Keratinocyte (primary cell): ENCODE results near the gene TXNL4A. TPM values are rescaled to one million over a fixed set of nuclear protein-coding genes. Genes with fewer than 3 reads are reported as not detected.

Experiments used
- DNase-seq: peaks from one replicate; pipeline ENCODE4 v3.0.0-alpha.2; 2011; ENCODE audit warnings: low read depth, missing footprints, low spot score
- FAIRE-seq: peaks from 2 replicates; lab custom pipeline; 2011; peaks lifted over from hg19 to GRCh38; lab: Jason Lieb, UNC
- H2AFZ ChIP-seq: 2 replicates; pipeline ENCODE4 v1.6.0; 2012; ENCODE audit warnings: low read length, control low read depth, inconsistent platforms; ENCODE audit not compliant: control insufficient read depth
- H3K27ac ChIP-seq: 2 replicates; pipeline ENCODE4 v1.5.1; 2011; ENCODE audit warnings: low read length; ENCODE audit not compliant: control insufficient read depth, insufficient read depth
- H3K27me3 ChIP-seq: 3 replicates; pipeline ENCODE4 v1.6.0; 2011; ENCODE audit warnings: low read length; ENCODE audit not compliant: control insufficient read depth, insufficient read depth; ENCODE audit errors: extremely low read depth
- H3K36me3 ChIP-seq, 2 experiments: 2 replicates in 1 of 2; 3 replicates in 1 of 2; pipeline ENCODE4 v1.5.1; 2011; ENCODE audit warnings: low read length in 2 of 2, mild to moderate bottlenecking in 1 of 2; ENCODE audit not compliant: control insufficient read depth in 2 of 2, insufficient read depth in 2 of 2; ENCODE audit errors: extremely low read depth in 1 of 2
- H3K4me1 ChIP-seq: 3 replicates; pipeline ENCODE4 v1.5.1; 2011; ENCODE audit warnings: low read length; ENCODE audit not compliant: control insufficient read depth, insufficient read depth; ENCODE audit errors: extremely low read depth
- H3K4me2 ChIP-seq: 3 replicates; pipeline ENCODE4 v1.6.0; 2011; ENCODE audit warnings: low read depth, low read length; ENCODE audit not compliant: control insufficient read depth, insufficient read depth; ENCODE audit errors: extremely low read depth
- H3K4me3 ChIP-seq, 3 experiments: fragments of 200-600 bp in 1 of 3; sonication (generic) in 1 of 3; 2 replicates in 2 of 3; 3 replicates in 1 of 3; pipeline ENCODE4 v1.5.1; 2011 to 2016; ENCODE audit warnings: low read length in 3 of 3, mild to moderate bottlenecking in 3 of 3, control low read depth in 2 of 3, inconsistent platforms in 1 of 3, low read depth in 1 of 3, mixed read lengths in 1 of 3, mixed run types in 1 of 3, moderate library complexity in 1 of 3; ENCODE audit not compliant: control insufficient read depth in 2 of 3, insufficient read depth in 2 of 3; ENCODE audit errors: extremely low read depth in 1 of 3
- H3K79me2 ChIP-seq: 2 replicates; pipeline ENCODE4 v1.6.0; 2012; ENCODE audit warnings: low read length; ENCODE audit not compliant: control insufficient read depth, insufficient read depth
- H3K9ac ChIP-seq: 3 replicates; pipeline ENCODE4 v1.6.0; 2011; ENCODE audit warnings: low read length; ENCODE audit not compliant: control insufficient read depth, insufficient read depth; ENCODE audit errors: extremely low read depth
- H3K9me1 ChIP-seq: 3 replicates; pipeline ENCODE4 v1.6.0; 2011; ENCODE audit warnings: low read length; ENCODE audit not compliant: control insufficient read depth, insufficient read depth; ENCODE audit errors: extremely low read depth
- H3K9me3 ChIP-seq: 2 replicates; pipeline ENCODE4 v1.5.1; 2012; ENCODE audit warnings: low read depth, low read length; ENCODE audit not compliant: control insufficient read depth
- H4K20me1 ChIP-seq: 3 replicates; pipeline ENCODE4 v1.6.0; 2011; ENCODE audit warnings: low read length; ENCODE audit not compliant: control insufficient read depth, insufficient read depth; ENCODE audit errors: extremely low read depth
- EZH2 ChIP-seq: IDR thresholded peaks from one replicate; pipeline ENCODE4 v1.6.1; 2012; ENCODE audit warnings: inconsistent platforms, mild to moderate bottlenecking, low read length, moderate library complexity
- dilution Hi-C: fragments of 300-500 bp; cut with MboI; formaldehyde crosslinking; loops from one replicate; pipeline ENCODE4 v1.7.0; 2020; ENCODE audit warnings: low sequenced_read_pairs; ENCODE audit not compliant: extremely low pct_ligation_motif_present
- polyA plus RNA-seq, 5 experiments: library from polyadenylated mRNA; depleted of rRNA in 3 of 5; stranded (reverse) in 3 of 5; stranded (forward) in 1 of 5; unstranded in 1 of 5; fragments of >200 nt; gene quantifications; 1 replicate in 1 of 5; 2 replicates in 3 of 5; 3 replicates in 1 of 5; pipeline versions ENCODE4 v1.2.1 to v1.2.3, GENCODE V29; 2011 to 2012; ENCODE audit warnings: missing spikeins in 2 of 5, low read depth in 1 of 5, low replicate concordance in 1 of 5
- TF ChIP-seq, protein P1 (sequence below), 3 experiments: IDR thresholded peaks in 1 of 3; conservative IDR thresholded peaks in 1 of 3; optimal IDR thresholded peaks in 1 of 3; 2 replicates in 2 of 3; 3 replicates in 1 of 3; pipeline versions ENCODE3 to v1.5.1; 2011; ENCODE audit warnings: low read length in 3 of 3, mild to moderate bottlenecking in 3 of 3, moderate library complexity in 2 of 3, control low read depth in 1 of 3, inconsistent platforms in 1 of 3; ENCODE audit not compliant: insufficient read depth in 2 of 3; ENCODE audit errors: extremely low read depth in 1 of 3

TXNL4A gene
- polyA plus RNA-seq, 1 donor (not counting 4 experiments of a cell fraction or from before 2014, with no cell fraction given), result 142 TPM

DNA sequence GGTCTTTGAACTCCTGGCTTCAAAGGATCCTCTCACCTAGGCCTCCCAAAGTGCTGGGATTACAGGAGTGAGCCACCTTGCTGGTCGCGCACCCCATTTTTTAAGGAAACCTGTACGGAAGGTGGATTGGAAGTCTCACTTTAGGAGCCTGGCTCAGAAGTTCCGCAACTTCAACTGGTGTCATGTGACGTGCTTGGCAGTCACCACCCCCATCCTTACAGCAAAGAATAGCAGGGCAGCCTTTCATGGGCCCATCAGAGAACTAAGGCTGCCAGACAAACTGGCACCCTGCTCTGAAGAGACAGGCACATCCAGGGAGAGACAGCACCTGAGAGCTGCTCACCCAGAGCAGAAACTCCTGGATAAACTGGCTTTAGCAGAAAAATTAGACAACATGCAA is 33.6 kb downstream of the TXNL4A start:
- dilution Hi-C loops, result no loop called here
- TF ChIP-seq, protein P1, sequence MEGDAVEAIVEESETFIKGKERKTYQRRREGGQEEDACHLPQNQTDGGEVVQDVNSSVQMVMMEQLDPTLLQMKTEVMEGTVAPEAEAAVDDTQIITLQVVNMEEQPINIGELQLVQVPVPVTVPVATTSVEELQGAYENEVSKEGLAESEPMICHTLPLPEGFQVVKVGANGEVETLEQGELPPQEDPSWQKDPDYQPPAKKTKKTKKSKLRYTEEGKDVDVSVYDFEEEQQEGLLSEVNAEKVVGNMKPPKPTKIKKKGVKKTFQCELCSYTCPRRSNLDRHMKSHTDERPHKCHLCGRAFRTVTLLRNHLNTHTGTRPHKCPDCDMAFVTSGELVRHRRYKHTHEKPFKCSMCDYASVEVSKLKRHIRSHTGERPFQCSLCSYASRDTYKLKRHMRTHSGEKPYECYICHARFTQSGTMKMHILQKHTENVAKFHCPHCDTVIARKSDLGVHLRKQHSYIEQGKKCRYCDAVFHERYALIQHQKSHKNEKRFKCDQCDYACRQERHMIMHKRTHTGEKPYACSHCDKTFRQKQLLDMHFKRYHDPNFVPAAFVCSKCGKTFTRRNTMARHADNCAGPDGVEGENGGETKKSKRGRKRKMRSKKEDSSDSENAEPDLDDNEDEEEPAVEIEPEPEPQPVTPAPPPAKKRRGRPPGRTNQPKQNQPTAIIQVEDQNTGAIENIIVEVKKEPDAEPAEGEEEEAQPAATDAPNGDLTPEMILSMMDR (optimal IDR thresholded peaks at IDR 0.05 in 1 of 3, IDR thresholded peaks at IDR 0.05 in 1 of 3, conservative IDR thresholded peaks at IDR 0.05 in 1 of 3; ENCODE audit: extremely low read depth in 1 of 3, insufficient read depth in 2 of 3, low read length in 3 of 3), result no peak
- TF ChIP-seq EZH2, result no peak
- H3K36me3 ChIP-seq, result peaks cover 0 to 2% of the 10 kb centered on the region in 2 experiments
- FAIRE-seq, result no peak
- no peaks in the 10 kb centered on the region for H3K27me3 ChIP-seq
- H3K4me2 ChIP-seq, result no peak overlapping the region
- H3K9me3 ChIP-seq, result no peaks in the 10 kb centered on the region
- no peaks in the 10 kb centered on the region for H4K20me1 ChIP-seq
- no peaks in the 10 kb centered on the region for H3K9me1 ChIP-seq
- peaks cover 9% of the 10 kb centered on the region for H3K4me1 ChIP-seq
- no peak overlapping the region for H2AFZ ChIP-seq
- no peak overlapping the region for H3K27ac ChIP-seq
- no peak overlapping the region for H3K4me3 ChIP-seq
- DNase-seq, result no peak
- no peak overlapping the region for H3K9ac ChIP-seq
- H3K79me2 ChIP-seq, result peaks cover 10% of the 10 kb centered on the region

DNA sequence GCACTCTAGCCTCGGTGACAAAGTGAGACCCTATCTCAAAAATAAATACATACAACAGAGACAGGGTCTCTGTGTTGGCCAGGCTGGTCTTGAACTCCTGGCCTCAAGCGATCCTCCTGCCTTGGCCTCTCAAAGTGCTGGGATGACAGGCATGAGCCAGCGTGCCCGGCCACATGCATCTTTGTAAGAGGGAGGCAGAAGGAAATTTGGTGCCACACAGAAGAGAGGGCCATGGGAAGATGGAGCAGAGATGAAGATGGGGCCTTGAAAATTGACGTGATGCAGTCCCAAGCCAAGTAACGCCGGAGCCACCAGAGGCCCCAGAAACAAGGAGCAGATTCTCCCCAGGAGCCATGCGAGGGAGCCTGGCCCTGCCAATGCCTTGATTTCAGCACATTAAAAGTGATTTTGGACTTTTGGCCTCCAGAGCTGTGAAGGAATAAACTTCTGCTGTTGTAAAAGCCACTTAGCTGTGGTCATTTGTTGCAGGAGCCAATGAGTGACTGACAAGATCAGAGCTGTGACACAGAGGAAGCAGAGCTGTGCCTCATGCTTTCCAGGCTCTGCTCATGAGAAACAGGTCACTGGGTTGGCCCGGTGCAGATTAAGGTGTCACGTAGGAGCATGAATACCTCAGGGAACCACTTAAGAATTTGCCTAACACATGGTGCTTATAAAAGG is 34.3 kb downstream of the TXNL4A start:
- no peak overlapping the region for H2AFZ ChIP-seq
- peaks cover 14% of the 10 kb centered on the region for H3K79me2 ChIP-seq
- no peak overlapping the region for H3K4me3 ChIP-seq
- no peaks in the 10 kb centered on the region for H3K27me3 ChIP-seq
- H3K27ac ChIP-seq, result no peak overlapping the region
- H3K9me1 ChIP-seq, result no peaks in the 10 kb centered on the region
- peaks cover 7% of the 10 kb centered on the region for H3K4me1 ChIP-seq
- DNase-seq (no peak), FAIRE-seq (no peak)
- H3K9me3 ChIP-seq, result no peaks in the 10 kb centered on the region
- H3K4me2 ChIP-seq, result no peak overlapping the region
- dilution Hi-C loops, result no loop called here
- H3K9ac ChIP-seq, result no peak overlapping the region
- H3K36me3 ChIP-seq, result peaks cover under 1 to 5% of the 10 kb centered on the region in 2 experiments
- no peak for TF ChIP-seq EZH2
- TF ChIP-seq, protein P1 (optimal IDR thresholded peaks at IDR 0.05 in 1 of 3, IDR thresholded peaks at IDR 0.05 in 1 of 3, conservative IDR thresholded peaks at IDR 0.05 in 1 of 3; ENCODE audit: extremely low read depth in 1 of 3, insufficient read depth in 2 of 3, low read length in 3 of 3), result no peak
- H4K20me1 ChIP-seq, result no peaks in the 10 kb centered on the region
